CD4-positive, alpha-beta memory T cell (primary cell): ENCODE measurements around the gene PSAPL1. TPM values are rescaled to one million over a fixed set of nuclear protein-coding genes. Genes with fewer than 3 reads are reported as not detected.
"Not testable (repeated sequence)": the region's sequence is repeated elsewhere in the genome, so short reads cannot be mapped to it uniquely, and the experiment has no call there.

Experiments used
- CTCF ChIA-PET: fragments of 350-600 bp; sonication (Branson Sonifier 250); formaldehyde crosslinking; loops from one replicate; lab custom pipeline; 2021; ENCODE audit warnings: inconsistent platforms; ENCODE audit not compliant: partially characterized antibody; lab: Charles Lee
- POLR2A ChIA-PET: fragments of 350-600 bp; sonication (Branson Sonifier 250); formaldehyde crosslinking; loops from one replicate; lab custom pipeline; 2021; ENCODE audit not compliant: partially characterized antibody; lab: Charles Lee
- DNase-seq, 5 donors: peaks; one replicate each; pipeline versions ENCODE4 v3.0.0 to v3.0.0-alpha.2; 2020 to 2022; ENCODE audit warnings: mixed read lengths in 1 of 5
- H3K27ac ChIP-seq: one replicate; pipeline ENCODE4 v1.7.0; 2013; ENCODE audit warnings: low read depth, low read length
- H3K27me3 ChIP-seq: 2 replicates; pipeline ENCODE4 v1.7.0; 2013; ENCODE audit warnings: mild to moderate bottlenecking, low read length, moderate library complexity; ENCODE audit not compliant: insufficient read depth
- H3K36me3 ChIP-seq: 2 replicates; pipeline ENCODE4 v1.7.0; 2013; ENCODE audit warnings: mild to moderate bottlenecking, low read length, moderate library complexity; ENCODE audit not compliant: insufficient read depth
- H3K4me1 ChIP-seq: 2 replicates; pipeline ENCODE4 v1.7.0; 2013; ENCODE audit warnings: mild to moderate bottlenecking, low read length, moderate library complexity; ENCODE audit not compliant: insufficient read depth
- H3K4me3 ChIP-seq, 2 donors: one replicate each; pipeline ENCODE4 v1.7.0; 2013; ENCODE audit warnings: low read length in 2 of 2, mild to moderate bottlenecking in 1 of 2
- H3K9me3 ChIP-seq, 2 donors: one replicate each; pipeline ENCODE4 v1.7.0; 2013; ENCODE audit warnings: low read length in 2 of 2, control low read depth in 1 of 2; ENCODE audit not compliant: control insufficient read depth in 1 of 2
- H3K27ac Mint-ChIP-seq, 7 donors: one replicate each; pipeline ENCODE4 v1.8.0; 2020 to 2021; ENCODE audit warnings: mixed read lengths in 7 of 7, mild to moderate bottlenecking in 6 of 7, inconsistent platforms in 3 of 7, moderate library complexity in 3 of 7
- H3K27me3 Mint-ChIP-seq, 2 donors: one replicate each; pipeline ENCODE4 v1.8.0; 2020 to 2021; ENCODE audit warnings: mixed read lengths in 2 of 2
- H3K36me3 Mint-ChIP-seq, 2 donors: one replicate each; pipeline ENCODE4 v1.8.0; 2020 to 2021; ENCODE audit warnings: mixed read lengths in 2 of 2, inconsistent platforms in 1 of 2, mild to moderate bottlenecking in 1 of 2
- H3K4me1 Mint-ChIP-seq, 4 donors: one replicate each; pipeline ENCODE4 v1.8.0; 2020 to 2021; ENCODE audit warnings: mixed read lengths in 4 of 4, mild to moderate bottlenecking in 1 of 4
- H3K4me3 Mint-ChIP-seq, 8 donors: one replicate each; pipeline ENCODE4 v1.8.0; 2020 to 2021; ENCODE audit warnings: mixed read lengths in 8 of 8, mild to moderate bottlenecking in 7 of 8, moderate library complexity in 6 of 8, inconsistent platforms in 3 of 8
- H3K9me3 Mint-ChIP-seq, 8 donors: one replicate each; pipeline ENCODE4 v1.8.0; 2020 to 2021; ENCODE audit warnings: mixed read lengths in 8 of 8, mild to moderate bottlenecking in 5 of 8, inconsistent platforms in 3 of 8, moderate library complexity in 1 of 8
- intact Hi-C: fragments of 100-400 bp; cut with micrococcal nuclease; formaldehyde crosslinking; loops from one replicate; pipeline ENCODE4 v1.15.1; 2023
- polyA plus RNA-seq, 2 donors: library from polyadenylated mRNA; unstranded; fragments of 300-500 nt; fragmentation: Illumina TruSeq; gene quantifications; one replicate each; pipeline ENCODE4 v1.2.3, GENCODE V29; 2021
- total RNA-seq, 2 experiments: library from RNA; stranded (reverse); gene quantifications; one replicate each; pipeline ENCODE4 v1.2.3, GENCODE V29; 2021

The PSAPL1 gene
- total and polyA plus RNA-seq, 4 experiments from 2014 or later = not detected

DNA sequence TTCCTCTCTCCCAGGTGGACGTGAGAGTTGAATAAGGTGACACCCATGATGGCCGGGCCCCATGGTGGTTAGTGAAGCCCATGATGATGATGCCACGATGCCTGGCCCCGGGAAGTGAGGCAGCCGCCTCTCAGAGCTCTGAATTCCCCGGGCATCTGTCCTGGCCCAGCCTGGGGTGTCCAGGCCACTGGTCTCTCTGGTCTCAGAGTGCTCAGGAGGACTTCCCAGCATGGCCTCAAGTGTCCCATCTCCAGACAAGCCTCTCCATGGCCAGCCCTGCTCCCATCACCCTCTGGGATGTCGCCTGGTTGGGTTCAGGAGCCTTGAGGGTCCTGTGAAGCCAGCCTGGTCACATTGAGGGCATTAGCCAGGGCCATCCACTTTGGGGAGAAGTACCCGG lies 24.7 kb upstream of the PSAPL1 start:
- peaks cover 3 to 9% of the 10 kb centered on the region in 2 donors for H3K27me3 Mint-ChIP-seq
- H3K9me3 ChIP-seq = no peaks in the 10 kb centered on the region
- H3K4me3 Mint-ChIP-seq = no peak overlapping the region
- ChIA-PET POLR2A (no interaction called here), CTCF (no interaction called here)
- H3K4me1 ChIP-seq = no peaks in the 10 kb centered on the region
- no peaks in the 10 kb centered on the region for H3K36me3 Mint-ChIP-seq
- no peak overlapping the region for H3K4me3 ChIP-seq
- no peak overlapping the region for H3K27ac ChIP-seq
- no peaks in the 10 kb centered on the region for H3K4me1 Mint-ChIP-seq
- no peaks in the 10 kb centered on the region for H3K36me3 ChIP-seq
- H3K27ac Mint-ChIP-seq = no peak overlapping the region
- intact Hi-C loops = no loop called here
- peaks cover 0 to 2% (median 0%) of the 10 kb centered on the region in 8 donors for H3K9me3 Mint-ChIP-seq
- no peaks in the 10 kb centered on the region for H3K27me3 ChIP-seq
- DNase-seq = no peak

DNA sequence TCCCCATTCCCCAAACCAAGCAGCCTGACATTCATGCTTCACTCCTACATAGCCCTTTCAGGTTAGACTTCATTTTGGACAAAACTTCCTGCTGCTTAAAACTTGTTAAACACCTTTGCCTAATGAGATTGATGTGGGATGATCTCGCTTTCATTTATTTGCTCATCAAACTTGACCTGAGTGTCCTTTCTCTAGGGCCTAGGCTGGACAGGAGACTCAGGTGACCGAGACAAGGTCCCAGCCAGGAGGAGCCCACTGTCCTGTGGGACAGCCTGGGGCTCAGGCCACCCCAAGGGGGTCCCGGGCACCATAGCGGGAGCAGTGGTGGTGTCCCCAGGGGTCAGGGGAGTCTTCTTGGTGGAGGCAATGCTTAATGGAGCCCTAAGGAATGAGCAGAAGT lies 23.7 kb upstream of the PSAPL1 start:
- H3K4me3 Mint-ChIP-seq = no peak overlapping the region
- H3K4me1 ChIP-seq = no peaks in the 10 kb centered on the region
- H3K36me3 ChIP-seq = no peaks in the 10 kb centered on the region
- intact Hi-C loops = no loop called here
- no peak overlapping the region for H3K27ac Mint-ChIP-seq
- no peaks in the 10 kb centered on the region for H3K9me3 ChIP-seq
- H3K4me3 ChIP-seq = no peak overlapping the region
- H3K9me3 Mint-ChIP-seq = peaks cover 0 to 1% (median 0%) of the 10 kb centered on the region in 8 donors
- DNase-seq = no peak
- ChIA-PET POLR2A (no interaction called here), CTCF (no interaction called here)
- H3K27me3 Mint-ChIP-seq = peaks cover 3 to 9% of the 10 kb centered on the region in 2 donors
- H3K4me1 Mint-ChIP-seq = no peaks in the 10 kb centered on the region
- H3K27me3 ChIP-seq = no peaks in the 10 kb centered on the region
- H3K36me3 Mint-ChIP-seq = no peaks in the 10 kb centered on the region
- no peak overlapping the region for H3K27ac ChIP-seq

DNA sequence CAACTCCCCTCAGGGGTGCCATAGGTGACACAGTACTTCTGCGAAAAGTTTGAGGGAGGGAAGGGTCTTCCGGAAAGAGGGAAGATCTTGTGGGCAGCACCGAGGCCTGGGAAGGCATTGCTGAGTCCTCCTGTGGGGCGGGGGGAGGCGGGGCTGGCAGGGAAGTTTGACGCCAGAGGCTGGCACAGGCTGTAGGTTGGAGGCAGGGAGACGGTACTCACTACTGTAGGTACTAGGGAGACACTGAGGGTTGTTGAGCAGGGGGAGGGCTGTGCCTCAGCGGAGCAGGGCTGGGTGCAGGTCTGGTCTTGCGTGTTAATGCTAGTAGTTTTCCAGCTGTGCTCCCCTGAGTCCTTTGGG lies 23.3 kb upstream of the PSAPL1 start:
- Mint-ChIP-seq H3K27me3 (peaks cover 3 to 9% of the 10 kb centered on the region in 2 donors), H3K36me3 (no peaks in the 10 kb centered on the region), H3K27ac (no peak overlapping the region), H3K4me1 (no peaks in the 10 kb centered on the region), H3K4me3 (no peak overlapping the region), H3K9me3 (no peaks in the 10 kb centered on the region)
- Histone ChIP-seq H3K27me3 (no peaks in the 10 kb centered on the region), H3K4me3 (no peak overlapping the region), H3K36me3 (no peaks in the 10 kb centered on the region), H3K9me3 (no peaks in the 10 kb centered on the region), H3K27ac (no peak overlapping the region), H3K4me1 (no peaks in the 10 kb centered on the region)
- POLR2A ChIA-PET = interaction anchor here (0.6 kb wide), 1 partner anchor 70 kb away, joined by 3 read pairs; no protein-coding TSS in a partner anchor
- no peak for DNase-seq
- CTCF ChIA-PET = no interaction called here
- intact Hi-C loops = no loop called here

DNA sequence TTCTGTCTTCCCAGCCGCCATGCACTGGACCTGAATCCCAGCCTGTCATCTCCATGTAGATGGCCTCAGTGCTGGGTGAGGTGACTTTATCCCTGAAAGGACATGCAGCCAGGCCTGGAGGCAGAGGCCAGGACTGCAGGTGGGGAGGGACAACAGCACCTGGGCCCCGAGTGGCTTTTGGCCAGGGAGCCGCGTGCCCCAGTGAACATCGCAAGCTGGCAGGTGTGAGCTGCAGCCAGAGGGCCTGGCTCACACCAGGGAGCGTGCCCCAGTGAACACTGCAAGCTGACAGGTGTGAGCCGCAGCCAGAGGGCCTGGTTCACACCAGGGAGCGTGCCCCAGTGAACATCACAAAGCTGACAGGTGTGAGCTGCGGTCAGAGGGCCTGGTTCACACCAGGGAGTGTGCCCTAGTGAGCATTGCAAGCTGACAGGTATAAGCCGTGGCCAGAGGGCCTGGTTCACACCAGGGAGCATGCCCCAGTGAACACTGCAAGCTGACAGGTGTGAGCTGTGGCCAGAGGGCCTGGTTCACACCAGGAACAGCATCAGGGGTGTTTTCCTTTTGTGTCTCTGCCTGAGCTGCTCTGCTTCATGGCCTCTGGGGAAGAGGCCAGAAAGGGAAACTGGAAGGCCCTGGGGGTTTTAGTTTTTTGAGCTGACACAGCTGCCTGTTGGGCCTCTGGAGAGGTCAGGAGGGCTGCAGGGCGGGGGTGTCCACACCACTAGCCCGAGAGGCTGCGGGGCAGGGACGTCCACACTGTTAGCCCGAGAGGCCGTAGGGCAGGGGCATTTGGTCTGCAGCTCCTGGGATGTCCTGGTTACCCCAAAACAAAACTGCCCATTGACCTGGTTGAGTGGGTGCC lies 22.7 kb upstream of the PSAPL1 start:
- Mint-ChIP-seq H3K27ac (no peak overlapping the region), H3K4me3 (no peak overlapping the region), H3K36me3 (no peaks in the 10 kb centered on the region), H3K9me3 (peaks cover 0 to 2% (median 0%) of the 10 kb centered on the region in 8 donors), H3K27me3 (peaks cover 3 to 9% of the 10 kb centered on the region in 2 donors), H3K4me1 (no peaks in the 10 kb centered on the region)
- ChIA-PET CTCF (no interaction called here), POLR2A (interaction anchor here (0.6 kb wide), 1 partner anchor 71 kb away, joined by 3 read pairs; no protein-coding TSS in a partner anchor)
- intact Hi-C loops = no loop called here
- H3K36me3 ChIP-seq = no peaks in the 10 kb centered on the region
- no peaks in the 10 kb centered on the region for H3K9me3 ChIP-seq
- no peak overlapping the region for H3K27ac ChIP-seq
- H3K4me1 ChIP-seq = no peaks in the 10 kb centered on the region
- no peak overlapping the region for H3K4me3 ChIP-seq
- DNase-seq = no peak
- no peaks in the 10 kb centered on the region for H3K27me3 ChIP-seq

DNA sequence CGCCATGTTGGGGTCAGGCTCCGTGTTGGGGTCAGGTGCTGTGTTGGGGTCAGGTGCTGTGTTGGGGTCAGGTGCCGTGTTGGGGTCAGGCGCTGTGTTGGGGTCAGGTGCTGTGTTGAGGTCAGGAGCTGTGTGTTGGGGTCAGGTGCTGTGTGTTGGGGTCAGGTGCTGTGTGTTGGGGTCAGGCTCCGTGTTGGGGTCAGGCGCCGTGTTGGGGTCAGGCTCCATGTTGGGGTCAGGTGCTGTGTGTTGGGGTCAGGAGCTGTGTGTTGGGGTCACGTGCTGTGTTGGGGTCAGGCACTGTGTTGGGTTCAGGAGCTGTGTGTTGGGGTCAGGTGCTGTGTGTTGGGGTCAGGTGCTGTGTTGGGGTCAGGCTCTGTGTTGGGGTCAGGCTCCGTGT lies 18.1 kb upstream of the PSAPL1 start:
- CTCF ChIA-PET, H3K9me3 ChIP-seq, H3K27me3 Mint-ChIP-seq, POLR2A ChIA-PET, H3K36me3 Mint-ChIP-seq, DNase-seq, H3K4me1 ChIP-seq, intact Hi-C loops, H3K27ac Mint-ChIP-seq, H3K27ac ChIP-seq, H3K4me3 ChIP-seq, H3K9me3 Mint-ChIP-seq, H3K4me1 Mint-ChIP-seq, H3K4me3 Mint-ChIP-seq, H3K36me3 ChIP-seq, H3K27me3 ChIP-seq: not testable (repeated sequence)

DNA sequence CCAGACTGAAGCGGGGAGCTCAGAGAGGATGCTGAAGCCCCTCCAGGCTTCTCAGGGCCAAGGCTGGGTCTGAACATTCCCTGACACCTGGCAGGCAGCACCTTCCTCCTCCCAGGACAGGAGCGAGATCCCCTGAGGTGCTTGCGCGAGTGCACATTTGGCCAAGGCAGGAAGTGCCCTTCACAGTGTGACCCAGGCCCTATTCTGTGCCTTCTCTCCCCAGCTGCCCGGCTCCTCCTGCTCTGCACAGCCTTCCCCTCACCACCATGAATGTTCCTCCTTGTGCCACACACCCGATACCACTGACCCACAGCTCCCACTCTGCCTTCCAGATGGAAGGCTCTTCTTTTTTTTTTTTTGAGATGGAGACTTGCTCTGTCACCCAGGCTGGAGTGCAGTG lies 17.1 kb upstream of the PSAPL1 start:
- POLR2A ChIA-PET = no interaction called here
- DNase-seq = no peak
- Histone ChIP-seq H3K36me3 (no peaks in the 10 kb centered on the region), H3K4me3 (no peak overlapping the region), H3K27ac (no peak overlapping the region), H3K27me3 (no peaks in the 10 kb centered on the region), H3K4me1 (no peaks in the 10 kb centered on the region), H3K9me3 (no peaks in the 10 kb centered on the region)
- H3K36me3 Mint-ChIP-seq = no peaks in the 10 kb centered on the region
- H3K27ac Mint-ChIP-seq = no peak overlapping the region
- H3K4me1 Mint-ChIP-seq = no peaks in the 10 kb centered on the region
- H3K27me3 Mint-ChIP-seq = no peaks in the 10 kb centered on the region
- no peak overlapping the region for H3K4me3 Mint-ChIP-seq
- H3K9me3 Mint-ChIP-seq = peaks cover 0 to 6% (median 0%) of the 10 kb centered on the region in 8 donors
- intact Hi-C loops = no loop called here
- CTCF ChIA-PET = no interaction called here

DNA sequence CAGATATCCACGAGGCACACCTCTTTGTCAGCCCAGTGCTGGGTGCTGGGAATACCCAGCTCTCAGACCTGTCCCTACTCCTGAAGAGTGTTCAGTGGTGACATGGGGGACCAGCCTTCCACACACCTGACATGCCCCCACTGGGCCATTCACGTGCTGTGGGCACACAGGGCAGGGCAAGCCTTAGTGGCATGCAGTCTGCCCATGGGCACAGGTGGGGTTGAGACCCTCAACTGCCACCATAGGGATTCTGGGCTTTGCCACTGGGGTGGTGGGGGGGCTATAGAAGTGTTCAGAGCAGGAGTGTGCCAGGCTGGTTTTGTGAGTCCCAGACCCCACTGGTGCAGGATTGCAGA lies 16.7 kb upstream of the PSAPL1 start:
- CTCF ChIA-PET = no interaction called here
- Histone ChIP-seq H3K27me3 (no peaks in the 10 kb centered on the region), H3K36me3 (no peaks in the 10 kb centered on the region), H3K4me3 (no peak overlapping the region), H3K27ac (no peak overlapping the region), H3K9me3 (no peaks in the 10 kb centered on the region), H3K4me1 (no peaks in the 10 kb centered on the region)
- DNase-seq = no peak
- Mint-ChIP-seq H3K27me3 (no peaks in the 10 kb centered on the region), H3K9me3 (peaks cover 0 to 6% (median 0%) of the 10 kb centered on the region in 8 donors), H3K27ac (no peak overlapping the region), H3K4me3 (no peak overlapping the region), H3K36me3 (no peaks in the 10 kb centered on the region), H3K4me1 (no peaks in the 10 kb centered on the region)
- POLR2A ChIA-PET = no interaction called here
- intact Hi-C loops = no loop called here
